GM18867 (cell line): ENCODE results near the gene ESR1.
"Not testable (repeated sequence)": the region's sequence is repeated elsewhere in the genome, so short reads cannot be mapped to it uniquely, and the experiment has no call there.

ENCODE experiments used
- ATAC-seq: cut with Tn5 transposase; IDR thresholded peaks from one replicate; pipeline ENCODE4 v1.9.1; 2021; ENCODE audit warnings: mild to moderate bottlenecking, moderate library complexity; ENCODE audit not compliant: unreplicated experiment

ESR1 gene

DNA sequence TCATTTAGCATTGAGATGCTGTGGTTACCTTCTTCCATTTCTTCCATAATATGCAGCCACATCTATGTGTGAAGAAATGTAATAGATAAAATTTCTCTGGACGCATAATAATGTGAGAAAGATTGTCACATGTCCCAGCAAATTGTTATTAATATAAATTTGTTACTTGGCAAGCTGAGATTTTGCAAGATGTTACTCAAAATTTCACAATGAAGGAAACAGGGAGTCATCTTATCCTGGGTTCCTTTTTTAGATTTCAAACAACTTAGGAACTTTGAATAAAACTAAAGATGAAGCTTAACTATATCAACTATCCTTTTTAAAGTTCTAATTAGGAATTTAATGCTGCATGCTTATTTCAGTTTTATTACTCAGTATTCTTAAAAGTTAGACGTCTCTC, 3.6 kb downstream of the ESR1 start:
- ATAC-seq = no peak

DNA sequence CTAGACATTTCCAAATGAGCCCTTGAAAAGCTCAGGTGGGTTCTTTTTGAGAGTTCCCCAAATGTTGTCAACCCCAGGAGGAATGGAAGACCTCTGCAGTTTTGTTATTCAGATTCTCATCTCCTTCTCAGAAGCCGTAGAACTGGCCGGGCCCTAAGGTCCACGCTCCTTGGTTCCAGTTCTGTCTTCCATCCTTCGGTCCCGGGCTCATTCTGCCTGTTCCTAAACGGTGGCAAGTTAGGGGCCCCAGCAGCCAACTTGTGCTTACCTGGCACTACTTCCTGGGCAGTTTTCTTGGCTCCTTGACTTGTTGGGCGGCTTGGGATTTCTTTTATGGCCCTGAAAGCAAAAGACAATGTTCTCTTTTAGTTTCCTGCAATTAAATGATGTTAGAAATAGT, 6.4 kb downstream of the ESR1 start:
- no peak for ATAC-seq

DNA sequence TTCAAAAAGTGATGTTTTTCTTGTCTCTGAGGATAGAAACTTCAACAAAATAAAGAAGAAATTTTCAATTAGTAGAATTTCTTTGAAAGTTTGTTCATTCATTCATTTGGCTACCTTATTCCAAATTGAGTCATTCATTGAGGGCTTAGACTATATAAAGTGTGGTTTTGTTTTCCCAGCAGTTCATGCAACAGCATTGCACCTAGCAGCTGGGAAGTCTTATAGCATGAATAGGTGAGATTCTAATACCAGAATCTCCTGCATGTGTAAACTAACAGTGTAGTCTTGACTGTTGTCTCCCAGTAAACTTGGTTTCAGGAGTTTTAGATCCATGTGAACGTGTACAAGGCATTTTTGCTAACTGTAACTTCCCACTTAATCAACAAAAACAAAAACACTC, 7.1 kb downstream of the ESR1 start:
- ATAC-seq = no peak

DNA sequence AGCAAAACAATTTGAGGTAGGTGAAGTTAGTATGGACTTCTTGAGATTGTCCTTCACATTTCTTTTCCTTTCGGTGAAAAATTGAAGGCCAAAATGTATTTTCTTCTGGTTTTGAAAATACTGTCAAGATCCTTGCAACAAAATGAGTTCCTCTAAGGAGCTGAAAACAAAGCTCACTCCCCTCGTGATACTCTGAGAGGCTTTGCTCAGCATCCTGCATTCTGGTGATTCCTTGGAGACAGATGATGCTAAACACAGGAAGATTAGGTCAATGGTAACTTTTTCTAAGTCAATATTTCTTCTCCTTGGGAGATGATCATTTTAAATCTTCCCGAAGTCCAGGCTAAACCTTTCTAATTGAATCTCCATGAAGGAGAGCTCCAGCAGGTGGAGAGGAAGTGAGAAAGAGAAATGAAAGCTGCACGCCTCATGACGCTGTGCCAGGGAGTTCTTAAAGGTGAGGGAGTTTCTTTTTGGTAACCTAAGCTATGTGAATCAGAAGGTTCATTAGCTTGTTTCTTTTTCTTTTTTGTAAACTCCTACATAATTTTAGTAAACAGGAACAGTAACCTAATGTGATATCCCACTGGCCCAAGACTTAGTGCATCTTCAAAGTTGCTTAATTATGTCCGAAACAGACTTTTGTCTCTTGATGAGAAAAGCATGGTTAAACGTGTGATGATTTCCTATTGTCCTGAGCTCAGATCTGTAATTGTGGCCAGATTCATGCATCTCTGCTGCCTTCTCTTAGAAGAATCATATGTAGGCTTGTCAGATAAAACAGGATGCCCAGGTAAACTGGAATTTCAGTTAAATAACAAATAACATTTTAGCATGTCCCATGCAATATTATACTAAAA, 15.0 kb downstream of the ESR1 start:
- peak; percentile 95 for ATAC-seq

DNA sequence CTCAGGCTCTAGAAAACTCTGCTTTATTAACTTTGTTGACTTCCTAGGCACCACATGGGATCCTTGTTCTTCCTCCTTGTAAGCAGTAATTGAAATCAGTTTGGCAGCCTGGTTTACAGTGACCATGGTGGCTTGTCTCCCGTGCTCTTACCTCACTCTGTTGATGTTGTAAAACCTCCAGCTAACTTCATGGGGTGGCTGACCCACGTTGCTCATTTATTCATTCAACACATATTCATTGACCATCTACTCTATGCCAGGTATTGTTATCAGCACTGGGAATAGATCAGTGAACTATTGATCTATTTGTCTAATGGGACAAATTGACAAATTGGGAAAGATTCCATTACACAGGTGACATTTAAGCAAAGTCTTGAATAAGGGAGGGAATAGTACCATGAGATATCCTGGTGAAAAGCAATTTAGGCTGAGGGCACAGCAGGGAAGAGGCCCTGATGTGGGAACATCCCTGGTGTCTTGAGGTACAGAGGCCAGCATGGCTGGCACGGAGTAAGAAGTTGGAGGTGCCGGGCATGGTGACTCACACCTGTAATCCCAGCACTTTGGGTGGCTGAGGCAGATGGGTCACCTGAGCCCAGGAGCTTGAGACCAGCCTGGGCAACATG, 19.1 kb downstream of the ESR1 start:
- ATAC-seq = no peak

DNA sequence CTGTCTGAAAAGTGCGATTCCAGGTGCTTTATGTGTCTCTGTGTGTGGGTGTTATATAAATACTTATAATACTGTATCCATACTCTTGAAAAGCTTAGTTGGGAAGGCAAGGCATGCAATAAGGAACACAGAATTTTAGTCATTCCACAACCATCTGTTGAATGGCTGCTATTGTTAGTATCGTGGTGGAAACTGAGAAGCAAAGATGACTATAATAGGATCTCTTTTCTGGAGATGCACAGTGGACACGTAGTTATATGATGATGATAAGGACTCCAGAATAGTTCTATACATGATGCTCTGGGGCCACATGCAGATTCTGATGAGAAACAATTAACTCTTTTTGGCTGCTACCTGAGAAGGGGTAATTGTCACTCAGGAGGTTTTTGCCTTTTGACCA, 25.2 kb downstream of the ESR1 start:
- no peak for ATAC-seq

DNA sequence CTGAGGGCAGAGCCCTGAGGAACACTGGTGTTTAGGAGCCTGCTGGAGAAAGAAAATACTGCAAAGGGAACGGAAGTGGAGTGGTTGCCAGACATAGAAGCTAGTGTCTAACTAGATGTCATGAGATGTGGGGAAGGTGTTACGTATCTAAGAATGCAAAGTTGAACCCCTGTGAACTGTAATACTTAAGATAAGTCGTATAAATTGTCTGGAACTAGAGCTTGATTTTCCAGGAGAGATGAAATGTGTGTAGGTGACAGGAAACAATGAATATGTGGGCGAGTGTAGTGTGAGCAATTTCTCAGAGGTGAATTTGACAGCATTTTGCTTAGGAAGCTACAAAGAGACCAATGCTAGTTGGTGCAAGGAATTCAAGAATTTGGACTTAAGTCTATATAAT, 27.9 kb downstream of the ESR1 start:
- no peak for ATAC-seq

DNA sequence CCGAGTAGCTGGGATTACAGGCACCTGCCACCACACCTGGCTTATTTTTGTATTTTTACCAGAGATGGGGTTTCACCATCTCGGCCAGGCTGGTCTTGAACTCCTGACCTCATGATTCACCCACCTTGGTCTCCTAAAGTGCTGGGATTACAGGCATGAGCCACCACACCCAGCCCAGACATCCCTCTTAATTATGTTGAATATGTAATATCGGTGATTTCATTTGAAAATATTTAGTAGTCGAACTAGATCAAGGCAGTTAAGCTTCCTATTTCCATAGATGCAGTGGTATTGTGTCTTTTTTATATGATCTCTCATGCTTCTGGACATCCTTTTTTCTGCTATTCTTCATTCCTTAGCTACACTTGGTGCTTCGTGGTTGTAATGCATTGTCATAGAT, 29.7 kb downstream of the ESR1 start:
- ATAC-seq = no peak

DNA sequence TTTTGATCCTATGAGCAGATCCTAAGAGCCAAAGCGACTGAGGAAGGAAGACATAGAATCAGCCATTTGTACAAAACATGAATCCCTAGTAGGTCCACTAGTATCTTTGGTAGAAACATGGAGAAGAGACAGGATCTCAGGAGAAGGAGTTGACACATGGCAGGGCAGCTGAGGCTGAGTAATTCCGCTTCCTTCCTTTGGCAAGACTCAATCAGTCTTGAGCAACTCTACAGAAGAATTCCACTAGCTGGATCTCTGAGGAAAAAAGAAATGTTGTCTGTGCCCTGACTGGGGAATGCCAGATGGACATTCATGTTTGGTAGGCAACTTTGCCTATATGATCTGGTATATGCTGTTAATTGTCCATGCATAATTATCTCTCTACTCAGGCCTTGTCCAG, 35.3 kb downstream of the ESR1 start:
- no peak for ATAC-seq

DNA sequence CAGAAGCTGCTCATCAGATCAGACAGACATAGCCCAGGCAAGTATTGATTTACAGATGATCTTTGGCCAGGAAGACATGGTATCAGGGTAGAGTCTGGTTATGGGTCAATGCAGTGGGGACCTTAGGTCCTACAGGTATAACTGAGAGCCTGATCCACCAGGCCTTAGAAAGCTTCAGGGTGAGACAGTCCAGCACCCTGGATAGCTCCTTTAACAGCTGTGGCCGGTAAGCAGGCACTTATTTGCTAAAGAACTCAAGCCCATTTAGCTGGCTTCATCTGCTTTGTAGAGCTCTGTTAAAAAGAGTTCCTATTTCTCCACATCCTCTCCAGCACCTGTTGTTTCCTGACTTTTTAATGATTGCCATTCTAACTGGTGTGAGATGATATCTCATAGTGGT, 39.6 kb downstream of the ESR1 start:
- ATAC-seq = no peak

DNA sequence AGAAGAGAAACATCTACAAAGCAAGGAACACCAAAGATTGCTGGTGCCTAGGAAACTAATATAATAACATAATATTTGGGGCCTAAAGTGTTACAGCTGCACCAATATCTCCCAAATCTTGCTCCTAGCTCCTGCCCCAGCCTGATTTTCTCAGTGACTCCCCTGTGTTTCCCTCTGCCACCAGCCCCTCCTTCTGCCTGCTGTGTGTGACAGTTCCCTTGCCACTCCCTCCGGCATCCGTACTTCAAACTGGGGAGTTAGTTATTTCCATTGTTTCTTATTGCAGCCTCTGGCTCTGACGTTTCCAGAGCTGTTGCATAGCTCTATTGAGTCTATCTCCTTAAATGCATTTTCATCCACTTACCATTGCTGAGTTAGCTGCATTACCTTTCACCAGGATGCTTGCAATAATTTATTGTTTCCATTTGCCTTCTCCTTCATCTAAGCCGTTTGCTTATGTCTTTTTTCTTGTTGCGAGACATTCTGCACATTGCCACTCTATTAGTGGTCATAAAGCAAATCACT, 43.1 kb downstream of the ESR1 start:
- no peak for ATAC-seq

DNA sequence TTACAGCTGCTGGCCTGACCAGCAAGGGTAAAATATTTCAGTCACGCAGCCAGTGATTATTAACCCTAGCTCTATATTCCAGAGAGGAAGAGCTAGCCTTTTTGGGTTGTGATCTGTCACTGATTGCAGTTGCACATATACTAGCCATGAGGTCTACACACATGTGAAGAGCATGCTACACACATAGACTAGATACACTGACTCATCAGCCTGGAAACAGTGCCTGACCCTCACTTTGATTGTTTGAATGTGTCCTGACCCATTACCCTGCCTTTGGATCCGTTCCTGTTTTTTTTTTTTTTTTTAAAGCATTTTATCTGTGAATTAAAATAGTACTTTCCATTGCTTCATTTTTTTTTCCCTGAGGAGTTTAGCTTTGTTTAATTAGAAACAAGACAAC, 50.8 kb downstream of the ESR1 start:
- ATAC-seq = no peak

DNA sequence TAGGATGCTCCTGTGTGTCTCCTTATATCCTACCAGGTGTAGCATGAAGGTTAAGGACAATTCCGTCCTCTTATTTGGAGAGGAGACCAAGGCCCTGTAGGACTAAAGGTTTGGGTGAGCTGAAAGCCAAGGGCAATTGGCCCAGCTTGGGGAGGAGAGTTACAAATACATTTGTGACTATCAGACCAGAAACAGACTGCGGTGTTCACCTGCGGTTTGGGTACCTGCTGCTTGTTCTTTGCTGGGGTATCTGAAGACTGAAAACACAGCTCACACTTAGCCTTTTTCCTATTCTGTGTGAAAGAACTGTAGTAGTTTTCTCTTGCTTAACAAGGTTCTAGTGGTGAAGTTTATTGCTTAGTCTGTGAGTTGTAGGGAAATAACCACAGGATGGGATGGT, 55.0 kb downstream of the ESR1 start:
- ATAC-seq = no peak

DNA sequence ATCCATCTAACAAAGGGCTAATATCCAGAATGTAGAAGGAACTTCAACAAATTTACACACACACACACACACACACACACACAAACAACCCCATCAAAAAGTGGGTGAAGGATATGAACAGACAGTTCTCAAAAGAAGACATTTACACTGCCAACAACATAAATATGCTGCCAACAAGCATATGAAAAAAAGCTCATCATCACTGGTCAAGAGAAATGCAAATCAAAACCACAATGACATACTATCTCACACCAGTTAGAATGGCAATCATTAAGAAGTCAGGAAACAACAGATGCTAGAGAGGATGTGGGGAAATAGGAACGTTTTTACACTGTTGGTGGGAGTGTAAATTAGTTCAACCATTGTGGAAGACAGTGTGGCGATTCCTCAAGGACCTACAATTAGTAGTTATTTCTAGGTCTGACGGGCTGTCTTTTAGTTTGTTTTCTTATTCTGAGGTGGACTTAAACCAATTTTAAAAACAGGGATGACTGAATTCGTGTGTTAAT, 59.9 kb downstream of the ESR1 start:
- ATAC-seq = not testable (repeated sequence)

DNA sequence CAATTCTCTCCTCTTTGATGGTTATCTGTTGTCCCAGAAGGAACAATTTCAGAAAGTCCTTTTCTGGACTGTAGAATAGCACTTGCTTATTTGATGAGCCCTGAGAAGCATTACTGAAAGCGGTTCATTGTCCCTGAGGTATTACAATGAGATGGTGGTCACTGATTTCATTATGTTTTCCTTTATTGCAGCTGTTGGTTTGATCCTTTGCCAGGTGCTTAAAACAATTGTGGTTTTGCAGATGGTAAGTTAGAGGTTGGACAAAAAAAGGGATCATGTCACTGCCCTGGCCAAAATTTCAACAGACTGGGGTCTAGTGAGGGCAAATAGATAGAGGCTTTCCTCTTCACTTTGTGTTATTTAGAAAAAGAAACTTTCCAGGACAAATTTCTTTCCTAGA, 61.9 kb downstream of the ESR1 start:
- no peak for ATAC-seq

DNA sequence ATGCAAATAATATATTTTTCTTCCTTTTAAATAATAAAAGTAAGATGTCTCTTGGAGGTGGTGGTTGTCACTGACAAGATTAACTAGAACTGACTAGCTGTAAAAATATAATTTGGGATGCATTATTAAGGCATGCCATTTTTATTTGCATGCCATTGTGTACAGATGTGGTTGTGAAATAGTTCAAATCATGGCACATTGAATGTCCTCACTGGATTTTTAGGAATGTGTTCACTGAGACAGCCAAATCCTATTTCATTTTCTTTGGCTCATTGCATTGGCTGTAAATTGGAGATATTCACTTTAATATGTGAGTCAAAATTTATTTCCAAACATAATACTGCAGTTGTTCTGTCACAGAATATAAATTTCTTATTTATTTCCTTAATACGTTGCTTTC, 62.3 kb downstream of the ESR1 start:
- no peak for ATAC-seq

DNA sequence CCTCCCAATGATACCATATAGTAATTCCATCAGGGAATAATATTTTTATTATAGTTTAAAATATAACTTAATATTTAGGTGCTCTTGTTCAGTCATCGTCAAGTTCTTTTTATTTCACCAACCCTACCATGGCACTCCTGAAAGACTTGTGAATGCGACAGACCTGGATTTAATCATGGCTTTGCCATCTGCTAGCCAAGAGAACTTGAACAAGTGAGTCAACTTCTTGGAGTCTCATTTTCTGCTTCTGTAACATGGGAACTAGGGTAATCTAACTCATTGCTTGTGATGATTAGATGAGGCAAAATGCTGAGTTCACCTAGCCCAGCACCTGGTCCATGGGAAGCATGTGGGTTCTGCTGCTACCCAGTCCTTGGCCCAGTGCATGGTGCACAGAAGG, 62.9 kb downstream of the ESR1 start:
- ATAC-seq = no peak

DNA sequence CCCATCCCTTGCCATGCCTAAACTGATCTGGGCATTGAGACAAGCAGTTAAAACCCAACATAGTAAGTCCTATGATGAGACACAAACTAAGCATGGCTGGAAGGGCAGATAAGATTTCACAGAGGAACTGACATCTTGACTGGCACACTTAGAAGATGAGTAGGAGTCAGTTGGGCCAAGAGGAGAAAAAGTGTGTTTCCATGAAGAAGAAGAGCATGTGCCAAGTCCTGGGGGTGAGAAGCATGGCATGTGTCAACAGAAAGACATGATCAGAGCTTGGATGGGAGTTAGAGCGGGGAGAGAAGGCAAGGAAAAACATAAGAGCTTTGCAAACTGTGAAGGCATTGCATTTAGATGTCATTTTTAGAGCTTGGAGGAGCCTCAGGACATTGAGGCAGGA, 68.0 kb downstream of the ESR1 start:
- ATAC-seq = no peak

DNA sequence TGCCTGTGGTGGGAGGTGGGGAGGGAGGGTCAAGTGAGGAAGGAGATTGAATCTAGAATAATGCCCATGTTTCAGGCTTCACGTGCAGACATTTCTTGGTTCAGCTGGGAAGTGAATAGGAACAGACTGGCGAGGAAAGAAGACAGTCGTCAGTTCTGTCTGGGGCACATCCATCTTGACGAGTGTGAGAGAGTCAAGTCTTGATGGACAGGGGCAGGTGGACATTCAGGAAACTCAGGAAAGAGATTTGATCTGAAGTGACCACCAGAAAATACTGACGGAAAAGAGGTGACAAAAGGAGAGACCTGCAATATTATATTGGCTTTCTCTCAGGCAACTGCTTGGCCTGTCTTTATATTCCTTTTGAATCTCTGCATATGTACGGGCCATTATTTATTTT, 68.6 kb downstream of the ESR1 start:
- no peak for ATAC-seq

DNA sequence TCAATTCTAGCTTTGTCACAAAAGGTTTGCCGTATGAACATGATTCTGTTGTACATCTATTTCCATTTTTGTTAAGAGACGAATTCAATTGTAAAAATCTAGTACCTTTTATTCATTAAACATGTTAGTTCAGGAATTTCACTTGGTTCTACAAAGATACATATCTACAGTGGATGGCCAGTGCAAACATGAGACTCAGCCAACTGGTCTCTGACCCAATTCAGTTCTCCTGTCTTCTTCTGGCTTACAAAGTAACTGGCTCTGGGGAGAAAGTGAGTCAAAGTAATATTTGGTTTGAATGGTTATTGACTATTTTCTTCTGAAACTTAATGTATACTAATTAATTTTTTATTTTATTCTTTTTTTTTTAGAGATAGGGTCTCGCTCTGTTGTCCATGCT, 70.0 kb downstream of the ESR1 start:
- no peak for ATAC-seq

DNA sequence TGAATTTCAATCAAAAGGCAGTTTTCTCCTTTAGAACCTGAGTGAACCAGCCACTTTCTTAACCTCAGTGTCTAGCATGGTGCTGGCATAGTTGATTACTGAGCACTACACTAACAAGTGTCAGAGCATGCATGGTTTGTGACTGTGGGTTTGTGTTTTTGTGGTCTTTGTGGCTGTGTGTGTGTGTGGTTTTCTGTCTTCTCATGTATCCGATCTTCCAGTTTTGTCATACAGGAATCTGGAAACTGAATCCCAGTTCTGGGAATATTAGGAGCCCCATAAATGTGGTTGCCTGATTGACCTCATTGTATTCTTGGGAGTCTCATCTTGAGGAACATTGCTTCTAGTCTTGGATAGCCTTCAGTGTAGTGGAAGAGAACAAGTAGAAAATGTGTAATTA, 73.7 kb downstream of the ESR1 start:
- ATAC-seq = no peak

DNA sequence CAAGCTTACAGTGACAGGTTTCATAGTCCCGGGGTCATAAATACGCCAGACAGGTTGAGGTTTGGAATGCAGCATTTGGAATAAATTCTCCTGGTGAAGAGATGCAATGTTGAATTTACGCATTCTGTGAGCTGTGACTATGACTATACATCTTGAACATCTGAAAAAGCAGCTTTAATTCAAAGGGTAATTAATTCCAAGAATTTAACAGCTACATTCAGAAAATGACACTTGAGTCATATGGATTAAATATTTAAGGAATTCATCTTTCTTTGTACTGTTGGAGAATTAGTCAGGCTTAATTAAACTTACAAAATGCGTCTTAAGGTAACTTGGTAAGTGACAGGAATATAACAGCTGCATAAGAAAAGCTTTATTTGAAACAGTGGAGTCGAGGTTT, 74.7 kb downstream of the ESR1 start:
- no peak for ATAC-seq
